IPS-18a (cell line): Measurements from ENCODE around the gene RNASE2.
"Not testable (repeated sequence)": the region's sequence is repeated elsewhere in the genome, so short reads cannot be mapped to it uniquely, and the experiment has no call there.

Source experiments
- H3K27ac ChIP-seq: one replicate; pipeline ENCODE4 v1.5.1; 2013; ENCODE audit warnings: low read length
- H3K27me3 ChIP-seq: one replicate; pipeline ENCODE4 v1.6.1; 2013; ENCODE audit warnings: mild to moderate bottlenecking, low read length; ENCODE audit not compliant: control insufficient read depth, insufficient read depth
- H3K36me3 ChIP-seq: one replicate; pipeline ENCODE4 v1.6.1; 2013; ENCODE audit warnings: low read depth, low read length; ENCODE audit not compliant: control insufficient read depth
- H3K4me1 ChIP-seq: one replicate; pipeline ENCODE4 v1.6.1; 2013; ENCODE audit warnings: low read depth, low read length; ENCODE audit not compliant: control insufficient read depth
- H3K4me3 ChIP-seq: one replicate; pipeline ENCODE4 v1.5.1; 2013; ENCODE audit warnings: low read length
- H3K9ac ChIP-seq: one replicate; pipeline ENCODE4 v1.6.1; 2013; ENCODE audit warnings: mild to moderate bottlenecking, low read length, moderate library complexity
- H3K9me3 ChIP-seq: one replicate; pipeline ENCODE4 v1.6.1; 2013; ENCODE audit warnings: low read depth, low read length; ENCODE audit not compliant: control insufficient read depth

The RNASE2 gene

GRCh38 chr14:20956376-20956976 is 1.2 kb downstream of the RNASE2 start:
- no peak overlapping the region for H3K9ac ChIP-seq
- H3K27ac ChIP-seq, result no peak overlapping the region
- H3K9me3 ChIP-seq, result no peaks in the 10 kb centered on the region
- no peaks in the 10 kb centered on the region for H3K27me3 ChIP-seq
- H3K4me1 ChIP-seq, result peaks cover 5% of the 10 kb centered on the region
- no peaks in the 10 kb centered on the region for H3K36me3 ChIP-seq
- no peak overlapping the region for H3K4me3 ChIP-seq

DNA sequence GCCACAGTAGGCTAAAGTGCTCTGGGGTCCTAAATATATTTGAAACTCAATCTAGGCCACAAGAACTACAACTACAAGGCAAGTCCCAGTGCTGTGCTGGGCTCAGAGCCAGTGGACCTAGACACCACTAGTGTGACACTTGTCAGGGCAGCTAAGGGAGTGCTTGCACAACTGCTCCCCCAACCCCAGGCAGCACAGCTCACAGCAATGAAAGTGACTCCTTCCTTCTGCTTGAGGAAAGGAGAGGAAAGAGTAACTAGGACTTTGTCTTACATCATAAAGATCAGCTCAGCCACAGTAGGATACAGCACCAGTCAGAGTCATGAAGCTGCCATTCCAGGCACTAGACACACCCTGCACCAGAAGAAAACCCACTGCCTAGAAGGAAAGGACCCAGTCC is 3.7 kb downstream of the RNASE2 start:
- H3K27ac ChIP-seq, H3K4me3 ChIP-seq, H3K4me1 ChIP-seq, H3K9me3 ChIP-seq, H3K36me3 ChIP-seq, H3K9ac ChIP-seq, H3K27me3 ChIP-seq: not testable (repeated sequence)

- Histone ChIP-seq H3K4me1 (peaks cover 5% of the 10 kb centered on the region), H3K9ac (no peak overlapping the region), H3K36me3 (no peaks in the 10 kb centered on the region), H3K4me3 (no peak overlapping the region), H3K27me3 (no peaks in the 10 kb centered on the region), H3K27ac (no peak overlapping the region), H3K9me3 (no peaks in the 10 kb centered on the region)
Observed at GRCh38 chr14:20969336-20969735, 14.0 kb downstream of the RNASE2 start.

- Histone ChIP-seq H3K4me3 (peak overlapping the region; percentile 94), H3K27ac (no peak overlapping the region), H3K27me3 (no peaks in the 10 kb centered on the region), H3K4me1 (peaks cover 5% of the 10 kb centered on the region), H3K9me3 (no peaks in the 10 kb centered on the region), H3K9ac (peak overlapping the region; percentile 92), H3K36me3 (no peaks in the 10 kb centered on the region)
Observed at GRCh38 chr14:20970647-20970982, 15.3 kb downstream of the RNASE2 start.

GRCh38 chr14:20970983-20971704 is 15.9 kb downstream of the RNASE2 start:
- Histone ChIP-seq H3K4me3 (peak overlapping the region; percentile 94), H3K9ac (peak overlapping the region; percentile 92), H3K27ac (peak overlapping the region; percentile 75)

GRCh38 chr14:20971705-20972021 is 16.4 kb downstream of the RNASE2 start:
- Histone ChIP-seq H3K4me3 (peak overlapping the region; percentile 94), H3K27ac (no peak overlapping the region), H3K36me3 (no peaks in the 10 kb centered on the region), H3K4me1 (peaks cover 5% of the 10 kb centered on the region), H3K27me3 (no peaks in the 10 kb centered on the region), H3K9ac (no peak overlapping the region), H3K9me3 (no peaks in the 10 kb centered on the region)

More at GRCh38 chr14:20970983-20971704, 15.9 kb downstream of the RNASE2 start:
- Histone ChIP-seq H3K27me3 (no peaks in the 10 kb centered on the region), H3K9me3 (no peaks in the 10 kb centered on the region), H3K36me3 (no peaks in the 10 kb centered on the region), H3K4me1 (peaks cover 5% of the 10 kb centered on the region)

- Histone ChIP-seq H3K9ac (no peak overlapping the region), H3K4me3 (no peak overlapping the region), H3K27ac (no peak overlapping the region), H3K36me3 (no peaks in the 10 kb centered on the region), H3K27me3 (no peaks in the 10 kb centered on the region), H3K4me1 (peaks cover 5% of the 10 kb centered on the region), H3K9me3 (no peaks in the 10 kb centered on the region)
Observed at GRCh38 chr14:20973501-20973900, 18.2 kb downstream of the RNASE2 start.

DNA sequence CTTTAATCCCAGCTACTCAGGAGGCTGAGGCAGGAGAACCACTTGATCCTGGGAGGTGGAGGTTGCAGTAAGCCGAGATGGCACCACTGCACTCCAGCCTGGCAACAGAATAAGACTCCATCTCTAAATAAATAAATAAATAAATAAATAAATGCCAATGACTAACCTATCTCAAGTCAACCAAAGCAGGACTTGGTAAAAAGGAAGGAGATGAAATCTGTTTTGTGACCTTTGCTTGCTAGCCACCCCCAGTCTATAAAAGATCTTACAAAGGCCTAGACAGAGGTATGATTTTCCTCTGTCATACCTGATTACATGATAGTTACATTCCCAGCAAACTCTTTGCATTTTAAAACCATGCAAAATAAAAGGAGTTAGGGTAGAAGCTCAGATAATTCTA is 21.0 kb downstream of the RNASE2 start:
- Histone ChIP-seq H3K27me3 (no peaks in the 10 kb centered on the region), H3K4me1 (peaks cover 5% of the 10 kb centered on the region), H3K36me3 (no peaks in the 10 kb centered on the region), H3K9me3 (no peaks in the 10 kb centered on the region), H3K4me3 (no peak overlapping the region), H3K27ac (no peak overlapping the region), H3K9ac (no peak overlapping the region)

DNA sequence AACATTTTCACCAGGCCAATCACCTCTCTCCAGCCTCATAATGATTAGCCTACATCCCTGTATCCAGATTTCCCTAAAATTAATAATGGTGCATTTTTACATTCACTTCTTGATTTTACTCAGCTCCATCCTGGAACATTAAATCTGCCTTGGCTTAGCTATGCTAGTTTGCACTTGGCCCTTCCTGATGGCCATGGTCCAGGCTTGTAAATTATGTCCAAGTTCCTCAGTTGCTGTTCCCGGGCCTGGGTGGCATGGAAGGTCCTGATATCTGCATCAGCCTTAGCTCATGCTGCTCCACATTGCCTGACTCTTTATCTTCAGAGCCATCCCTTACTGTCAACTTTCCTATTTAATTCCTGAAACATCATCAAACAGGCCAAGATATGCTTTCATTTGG is 23.4 kb downstream of the RNASE2 start:
- H3K27ac ChIP-seq, result no peak overlapping the region
- H3K9me3 ChIP-seq, result no peaks in the 10 kb centered on the region
- no peaks in the 10 kb centered on the region for H3K4me1 ChIP-seq
- H3K36me3 ChIP-seq, result no peaks in the 10 kb centered on the region
- no peak overlapping the region for H3K9ac ChIP-seq
- H3K4me3 ChIP-seq, result no peak overlapping the region
- no peaks in the 10 kb centered on the region for H3K27me3 ChIP-seq

DNA sequence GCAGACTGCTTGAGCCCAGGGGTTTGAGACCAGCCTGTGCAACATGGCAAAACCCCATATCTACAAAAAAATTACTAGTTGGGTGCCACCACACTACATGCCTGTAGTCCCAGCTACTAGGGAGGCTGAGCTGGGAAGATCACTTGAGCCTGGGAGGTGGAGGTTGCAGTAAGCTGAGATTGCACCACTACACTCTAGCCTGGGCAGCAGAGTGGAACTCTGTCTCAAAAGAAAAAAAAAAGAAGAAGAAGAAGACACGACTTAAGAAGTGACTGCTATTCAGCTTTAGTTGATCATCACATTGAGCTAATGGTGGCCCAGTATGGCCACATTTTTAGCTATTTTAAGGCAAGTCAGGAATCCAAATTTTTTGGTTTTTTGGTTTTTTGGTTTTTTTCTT is 25.6 kb downstream of the RNASE2 start:
- H3K9ac ChIP-seq, result no peak overlapping the region
- no peaks in the 10 kb centered on the region for H3K36me3 ChIP-seq
- no peaks in the 10 kb centered on the region for H3K27me3 ChIP-seq
- H3K4me3 ChIP-seq, result no peak overlapping the region
- no peak overlapping the region for H3K27ac ChIP-seq
- no peaks in the 10 kb centered on the region for H3K4me1 ChIP-seq
- H3K9me3 ChIP-seq, result no peaks in the 10 kb centered on the region

- H3K27me3 ChIP-seq, result no peaks in the 10 kb centered on the region
- H3K36me3 ChIP-seq, result no peaks in the 10 kb centered on the region
- no peaks in the 10 kb centered on the region for H3K4me1 ChIP-seq
- no peak overlapping the region for H3K9ac ChIP-seq
- H3K9me3 ChIP-seq, result no peaks in the 10 kb centered on the region
- H3K27ac ChIP-seq, result no peak overlapping the region
- no peak overlapping the region for H3K4me3 ChIP-seq
Observed at GRCh38 chr14:20982646-20983369, 27.5 kb downstream of the RNASE2 start.

- H3K4me3 ChIP-seq, H3K27me3 ChIP-seq, H3K36me3 ChIP-seq, H3K27ac ChIP-seq, H3K9ac ChIP-seq, H3K4me1 ChIP-seq, H3K9me3 ChIP-seq: not testable (repeated sequence)
Observed at GRCh38 chr14:20985650-20986049, 30.4 kb downstream of the RNASE2 start.
